NCI-H82 (cell line): Measurements from ENCODE around the gene TWNK.
A peak's percentile ranks its signal among the peaks of the same experiment; 100 is the strongest.

Experiments used
- DNase-seq: peaks from one replicate; lab custom pipeline; 2025; lab: John Stamatoyannopoulos, UW

The TWNK gene

DNA sequence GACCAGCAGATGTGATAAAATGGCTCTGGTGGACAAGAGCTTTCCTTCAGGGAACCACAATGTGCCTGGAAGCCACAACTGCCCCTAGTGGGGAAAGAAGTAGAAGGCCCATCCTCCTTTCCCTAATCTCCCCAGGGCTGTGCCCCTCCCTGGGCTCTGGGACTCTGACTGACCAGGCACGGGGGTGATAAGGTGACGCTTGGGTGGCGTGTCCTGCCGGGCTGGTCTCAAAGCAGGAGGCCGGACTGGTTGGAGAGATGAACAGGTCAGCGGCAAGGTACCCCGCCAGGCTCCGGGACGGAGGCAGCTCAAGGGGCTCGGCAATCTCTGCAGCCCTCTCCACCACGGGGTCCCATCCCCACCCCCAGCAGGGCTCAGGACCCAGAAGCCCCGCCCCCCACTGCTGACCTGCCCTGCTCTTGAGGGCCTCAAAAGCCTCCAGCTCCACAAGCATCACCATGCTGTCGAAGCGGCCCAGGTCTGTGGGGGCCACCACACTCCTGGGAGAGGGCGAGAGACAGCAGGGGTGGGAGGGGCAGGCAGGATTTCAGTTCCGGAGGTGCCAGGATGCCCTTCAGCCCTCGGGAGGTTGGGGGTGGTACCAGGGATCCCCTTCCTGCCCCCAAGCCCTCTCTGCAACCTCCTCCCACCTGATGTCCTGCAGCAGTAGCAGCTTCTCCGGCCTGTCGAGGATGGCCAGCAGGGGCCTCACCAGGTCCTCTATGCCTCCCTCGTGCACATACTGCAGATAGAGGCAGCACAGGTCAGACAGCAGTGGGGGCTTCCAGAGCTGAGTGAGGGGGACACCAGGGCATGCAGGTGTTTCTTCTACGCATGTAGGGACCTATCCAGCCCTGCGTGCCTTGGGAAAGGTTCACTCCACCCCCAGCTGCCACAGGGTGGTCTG, 24.4 kb downstream of the TWNK start:
- DNase-seq: peak; percentile 75

DNA sequence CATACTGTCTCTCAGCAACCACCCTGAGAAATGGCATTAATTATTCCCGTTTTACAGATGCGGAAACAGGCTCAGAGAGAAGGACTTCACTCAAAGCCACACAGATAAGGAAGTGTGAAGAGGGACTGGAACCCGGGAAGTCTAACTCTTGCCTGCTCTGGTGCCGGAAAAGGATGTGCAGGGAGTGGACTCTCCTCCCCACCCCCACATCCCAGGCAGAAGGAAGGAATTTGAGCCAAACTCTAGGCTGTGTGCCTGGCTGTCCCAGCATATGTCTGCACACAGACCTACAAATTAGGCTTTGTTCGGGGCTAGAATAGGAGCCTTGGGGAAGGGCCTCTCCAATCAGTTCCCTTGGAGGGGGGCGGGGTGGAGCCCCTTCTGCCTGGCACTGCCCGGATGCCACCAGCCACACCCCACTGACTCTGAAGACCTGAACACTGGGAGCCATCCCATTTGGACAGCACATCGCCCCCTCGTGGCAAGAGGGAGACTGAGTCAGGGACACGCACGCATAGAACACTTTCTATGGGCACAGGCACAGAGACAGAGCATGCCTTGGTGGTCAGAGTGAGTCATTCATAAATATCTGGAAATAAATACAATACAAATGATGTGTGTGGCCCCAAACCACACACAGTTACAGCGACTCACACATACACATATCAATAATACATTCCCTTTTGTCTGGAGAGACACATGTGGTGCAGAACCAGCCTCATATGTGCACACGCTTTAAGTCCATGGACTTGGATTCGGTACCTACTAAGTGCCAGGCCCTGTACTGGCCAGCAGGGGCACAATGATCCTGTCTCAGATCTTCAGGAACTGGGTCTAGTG, 25.4 kb downstream of the TWNK start:
- DNase-seq: peak; percentile 87

DNA sequence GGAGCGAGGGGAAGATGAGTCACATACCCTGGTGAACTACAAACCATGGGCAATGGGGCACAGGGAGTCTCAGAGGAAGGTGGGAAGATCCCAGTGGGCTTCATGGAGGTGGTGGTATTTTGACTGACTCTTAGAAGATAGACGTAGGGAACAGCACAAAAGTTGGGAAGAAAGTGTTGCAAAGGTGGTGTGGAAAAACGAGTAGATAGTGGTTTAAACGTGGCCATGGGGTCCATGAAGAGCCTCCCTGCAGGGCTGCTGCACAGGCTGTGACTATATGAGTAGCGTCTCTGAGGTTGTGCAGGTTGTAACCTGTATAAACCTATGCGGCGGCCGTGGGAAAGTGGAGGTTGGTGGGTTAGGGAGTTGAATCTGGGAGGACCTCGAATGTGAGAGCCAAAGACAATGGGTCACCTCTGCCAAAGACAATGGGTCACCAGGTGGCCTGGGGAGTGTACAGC, 26.1 kb downstream of the TWNK start:
- DNase-seq: no peak

DNA sequence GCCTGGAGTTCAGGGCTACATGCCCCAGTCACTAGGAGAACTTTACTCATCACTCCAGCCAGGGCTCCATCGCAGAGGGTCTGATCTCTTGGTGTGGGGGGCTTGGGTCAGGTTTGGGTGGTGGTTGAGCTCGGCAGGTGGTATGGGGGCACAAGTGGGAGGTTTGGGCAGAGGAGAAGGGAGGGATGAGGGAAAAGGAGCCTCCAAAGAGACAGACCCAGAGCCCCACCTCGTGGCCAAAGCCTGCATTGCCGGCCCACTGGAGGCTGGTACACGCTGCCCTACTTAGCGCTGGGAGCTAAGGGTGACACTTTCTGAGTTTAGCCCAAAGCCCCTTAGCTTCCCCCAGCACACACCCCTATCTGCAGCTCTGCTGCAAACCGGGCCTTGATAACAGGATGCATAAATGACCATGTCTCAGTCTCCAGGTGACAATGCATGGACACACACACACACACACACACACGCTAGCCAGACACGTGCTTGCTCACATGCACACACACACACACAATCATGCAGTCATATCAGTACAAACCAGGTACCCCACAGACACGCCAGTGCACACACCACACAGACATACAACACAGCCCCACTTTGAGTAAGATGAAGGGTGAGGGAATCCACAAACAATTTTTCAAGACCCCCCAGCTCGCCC, 27.0 kb downstream of the TWNK start:
- DNase-seq: peak; percentile 81

DNA sequence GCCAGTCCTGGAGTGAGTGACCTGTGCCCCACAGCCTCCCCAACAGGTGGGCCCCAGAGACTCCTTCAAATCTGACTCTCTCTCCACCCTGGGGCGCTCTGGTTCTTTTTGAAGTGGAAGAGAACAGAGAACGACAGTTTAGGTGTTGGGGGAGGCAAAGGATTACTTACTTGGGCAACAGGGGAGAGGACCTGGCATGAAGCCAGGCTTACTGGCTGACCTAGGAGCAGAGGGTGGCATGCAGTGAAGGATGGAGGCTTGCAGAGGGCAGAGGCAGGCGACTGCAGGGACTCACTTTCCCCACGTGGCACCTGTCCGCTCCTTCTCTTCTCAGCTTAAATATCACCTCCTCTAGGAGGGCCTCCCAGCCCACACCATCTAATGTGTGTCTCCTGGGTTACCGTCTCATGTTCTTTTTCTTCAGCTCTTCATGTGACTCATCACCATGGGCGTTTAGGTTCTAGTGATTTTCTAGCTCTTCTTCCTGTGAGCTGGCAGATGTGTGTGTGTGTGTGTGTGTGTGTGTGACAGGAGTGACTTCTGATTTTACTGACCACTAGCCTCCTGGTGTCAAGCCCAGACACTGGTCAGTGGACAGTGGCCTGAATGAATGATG, 27.7 kb downstream of the TWNK start:
- DNase-seq: peak; percentile 9

DNA sequence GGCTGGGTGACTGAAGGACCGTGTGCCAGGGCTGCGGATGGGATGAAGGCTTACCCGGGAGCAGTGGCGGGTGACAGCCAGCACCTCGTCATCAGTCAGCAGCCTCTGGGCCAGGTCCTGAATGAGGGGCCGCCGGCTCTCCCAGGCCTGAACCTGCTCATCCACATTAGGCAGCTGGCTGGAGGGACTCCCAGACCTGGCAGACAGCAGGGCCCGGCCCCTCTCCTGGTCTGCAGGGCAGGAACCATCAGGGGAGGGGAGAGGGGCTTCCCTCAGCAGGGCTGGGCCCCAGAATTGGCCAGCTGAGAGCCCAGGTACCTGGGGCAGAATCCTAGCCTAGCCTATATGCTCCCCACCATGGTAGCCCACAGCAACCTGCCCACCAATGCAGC, 28.2 kb downstream of the TWNK start:
- DNase-seq: no peak

DNA sequence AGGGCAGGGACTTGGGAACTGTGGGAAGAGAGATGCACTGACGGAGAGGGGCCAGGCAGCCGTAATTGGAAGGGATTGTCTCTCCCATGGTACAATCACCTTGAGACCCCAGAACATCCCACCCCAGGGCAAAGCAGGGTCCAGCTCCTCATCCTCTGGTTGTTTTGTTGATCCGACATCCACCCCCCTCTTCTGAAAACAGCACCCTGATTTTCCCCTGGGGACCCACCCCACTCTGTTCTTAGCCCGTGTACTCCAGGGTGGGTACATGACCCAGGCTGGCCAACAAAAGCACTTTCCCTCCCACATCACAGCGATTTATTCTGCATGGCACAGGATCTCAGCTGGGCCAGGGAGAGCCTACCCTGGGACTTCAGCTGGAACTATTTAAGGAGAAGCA, 29.5 kb downstream of the TWNK start:
- DNase-seq: no peak

DNA sequence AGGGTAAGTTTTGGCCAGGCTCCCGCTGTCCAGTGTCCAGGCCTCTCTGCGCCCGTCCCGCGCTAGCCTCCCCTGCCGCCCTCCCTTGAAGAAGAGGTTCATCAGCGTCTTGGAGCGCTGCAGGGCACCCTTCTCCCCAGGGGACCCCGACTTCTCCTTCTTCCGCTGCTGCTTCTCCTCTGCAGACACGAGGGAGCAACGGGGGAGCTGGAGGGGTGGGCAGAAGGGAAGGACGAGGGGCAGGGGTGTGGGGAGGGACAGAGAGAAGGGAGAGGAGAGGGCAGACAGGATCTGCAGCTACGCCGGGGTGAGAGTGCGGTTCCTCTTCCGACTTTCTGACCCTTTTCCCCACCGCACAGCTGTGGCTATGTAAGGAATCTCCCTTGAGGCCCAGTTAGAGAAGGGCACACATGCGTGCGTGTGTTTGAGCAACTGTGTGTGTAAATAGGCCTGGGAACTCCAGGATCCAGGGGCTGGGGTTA, 30.8 kb downstream of the TWNK start:
- DNase-seq: no peak

DNA sequence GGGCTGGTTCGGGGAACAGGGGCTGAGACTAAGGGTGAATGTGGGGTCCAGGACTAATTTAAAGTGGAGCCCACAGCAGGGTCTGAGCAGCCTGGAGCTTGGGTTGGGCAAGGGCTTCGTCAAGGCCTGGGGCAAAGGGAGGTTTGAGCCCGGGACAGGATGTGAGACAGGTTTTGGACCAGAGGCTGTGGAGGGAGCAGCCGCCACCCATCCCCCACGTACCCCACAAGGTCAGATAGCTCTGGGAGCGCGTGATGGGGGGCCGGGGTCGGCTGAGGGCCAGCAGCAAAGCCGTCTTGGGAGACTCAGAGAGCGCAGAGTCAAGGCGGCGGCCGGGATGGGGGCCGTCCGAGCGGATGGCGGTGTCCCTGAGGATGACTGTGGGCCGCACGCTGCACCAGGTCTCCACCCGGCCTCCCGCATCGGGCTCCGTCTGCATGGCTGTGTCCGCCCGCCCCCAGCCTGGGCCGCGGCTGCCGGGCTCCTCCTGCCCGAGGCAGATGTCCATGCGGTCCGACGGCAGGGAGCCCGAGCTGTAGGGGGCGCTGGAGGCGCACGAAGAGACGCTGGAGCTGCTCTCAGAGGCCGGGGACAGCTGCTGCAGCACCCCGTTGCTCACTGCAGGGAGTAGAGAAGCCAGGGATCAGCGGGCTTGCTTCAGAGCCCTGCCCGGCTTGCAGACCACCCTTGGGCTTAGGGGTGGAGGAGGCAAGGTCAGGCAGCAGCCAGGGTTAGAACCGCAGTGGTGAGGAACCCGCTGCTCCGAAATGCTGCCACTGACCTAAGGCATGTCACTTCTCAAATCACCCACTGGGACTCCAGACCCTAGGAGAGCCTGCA, 31.5 kb downstream of the TWNK start:
- DNase-seq: peak; percentile 91

DNA sequence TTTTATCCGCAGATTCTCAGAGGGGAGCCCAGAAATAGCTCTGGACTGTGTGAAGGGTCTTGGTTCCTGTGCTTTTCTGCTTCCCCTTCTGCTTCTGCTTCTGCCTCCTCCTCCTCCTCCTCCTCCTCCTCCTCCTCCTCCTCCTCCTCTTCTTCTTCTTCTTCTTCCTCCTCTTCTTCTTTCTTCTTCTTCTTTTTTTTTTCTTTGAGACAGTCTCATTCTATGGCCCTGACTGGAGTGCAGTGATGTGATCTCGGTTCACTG, 32.0 kb downstream of the TWNK start:
- DNase-seq: no peak

DNA sequence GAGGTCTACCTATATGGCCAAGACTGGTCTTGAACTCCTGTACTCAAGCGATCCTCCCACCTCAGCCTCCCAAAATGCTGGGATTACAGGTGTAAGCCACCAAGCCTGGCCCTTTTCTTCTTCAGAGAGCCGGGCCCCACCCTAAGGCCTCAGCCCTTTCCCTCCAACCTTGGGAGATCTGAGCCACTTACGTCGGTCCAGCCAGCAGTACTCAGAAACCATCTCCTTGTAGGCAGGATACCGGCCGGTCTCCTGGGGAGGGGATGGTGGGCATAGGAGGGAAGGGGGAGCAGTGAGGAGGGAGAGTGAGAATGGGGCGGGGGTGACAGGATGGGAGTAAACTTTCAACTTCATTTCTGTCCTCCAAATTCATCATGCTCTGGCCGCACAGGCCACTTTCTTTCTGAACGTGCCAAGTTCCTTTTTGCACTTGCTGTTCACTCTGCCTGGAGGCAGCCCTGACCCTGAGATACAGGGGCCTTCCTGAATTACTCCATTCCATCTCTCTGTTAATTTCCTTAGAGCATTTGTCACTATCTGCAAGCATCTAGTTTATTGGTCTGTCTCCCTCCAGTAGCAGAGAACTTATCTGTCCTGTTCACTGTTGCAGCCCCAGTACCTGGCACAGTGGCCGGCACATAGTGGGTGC, 33.2 kb downstream of the TWNK start:
- DNase-seq: no peak

DNA sequence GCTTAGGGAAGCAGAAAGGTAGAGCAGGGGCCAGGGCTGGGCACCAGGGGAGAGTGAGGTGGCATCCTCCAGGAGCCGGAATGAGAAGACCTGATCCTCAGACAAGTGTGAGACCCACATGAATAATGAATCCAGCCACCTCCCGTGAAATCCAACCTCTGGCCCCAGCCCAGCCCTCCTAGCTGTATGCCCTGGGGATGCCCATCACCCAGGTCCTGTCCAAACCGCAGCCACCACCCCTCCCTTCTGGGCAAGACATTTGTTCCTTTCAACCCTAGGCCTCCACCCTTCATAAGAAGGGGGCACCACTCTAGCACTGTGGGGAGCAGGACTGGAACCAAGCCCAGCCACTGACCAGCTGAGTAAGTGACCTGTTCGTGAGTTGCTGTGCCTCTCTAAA, 33.9 kb downstream of the TWNK start:
- DNase-seq: no peak

DNA sequence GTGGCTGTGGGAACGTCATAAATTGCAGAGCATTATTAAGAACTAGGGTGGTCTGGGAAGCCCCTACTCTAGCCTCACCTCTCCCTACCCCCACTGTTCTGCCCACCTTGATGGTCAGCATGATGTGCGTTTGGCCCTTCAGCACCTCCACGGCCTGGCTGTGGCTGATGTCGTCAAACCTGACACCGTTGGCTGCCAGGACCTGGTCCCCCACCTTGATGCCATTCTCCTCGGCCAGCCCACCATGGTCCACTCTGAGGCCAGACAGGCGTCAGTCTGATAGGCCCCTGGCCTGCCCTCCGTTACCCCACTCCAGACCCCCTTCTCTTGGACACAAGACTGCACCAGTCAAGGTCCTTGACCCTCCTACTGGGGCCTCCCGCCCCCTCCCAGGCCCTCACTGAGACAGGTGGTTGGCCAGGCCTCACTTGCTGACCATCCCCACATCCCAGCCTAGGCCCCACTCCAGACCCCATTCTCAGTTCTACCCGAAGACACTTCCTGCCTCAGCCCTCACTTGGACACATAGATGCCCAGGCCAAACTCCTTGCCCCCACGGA, 34.4 kb downstream of the TWNK start:
- no peak for DNase-seq

DNA sequence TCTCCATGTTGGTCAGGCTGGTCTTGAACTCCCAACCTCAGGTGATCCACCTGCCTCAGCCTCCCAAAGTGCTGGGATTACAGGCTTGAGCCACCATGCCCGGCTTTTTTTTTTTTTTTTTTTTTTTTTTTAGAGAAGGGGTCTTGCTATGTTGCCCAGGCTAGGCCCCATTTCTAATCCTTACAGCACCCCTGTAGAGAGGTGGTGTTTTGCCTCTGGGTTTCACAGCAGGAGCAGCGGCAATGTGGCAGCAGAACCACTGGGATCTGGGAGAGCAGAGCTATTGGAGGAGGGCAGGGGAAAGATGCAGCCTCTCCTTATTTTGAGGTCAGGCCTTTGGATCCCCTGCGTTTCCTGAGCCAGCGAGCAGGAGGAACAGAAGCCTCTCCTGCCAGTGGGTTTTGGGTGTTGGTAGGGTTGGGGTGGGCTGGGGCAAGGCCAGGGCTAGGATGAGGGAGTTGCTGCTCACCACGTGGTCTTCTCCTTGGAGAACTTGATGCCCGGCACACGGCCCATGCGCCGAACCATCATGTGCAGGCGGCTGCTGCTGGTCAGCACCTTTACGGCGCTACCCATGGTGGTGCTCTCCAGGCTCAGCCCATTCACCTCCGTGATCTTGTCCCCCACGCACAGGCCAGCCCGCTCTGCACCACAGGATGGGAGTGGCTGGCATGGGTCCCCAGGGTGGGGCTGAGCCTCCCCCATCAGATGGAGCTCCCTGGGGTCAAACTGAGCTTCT, 35.8 kb downstream of the TWNK start:
- no peak for DNase-seq

DNA sequence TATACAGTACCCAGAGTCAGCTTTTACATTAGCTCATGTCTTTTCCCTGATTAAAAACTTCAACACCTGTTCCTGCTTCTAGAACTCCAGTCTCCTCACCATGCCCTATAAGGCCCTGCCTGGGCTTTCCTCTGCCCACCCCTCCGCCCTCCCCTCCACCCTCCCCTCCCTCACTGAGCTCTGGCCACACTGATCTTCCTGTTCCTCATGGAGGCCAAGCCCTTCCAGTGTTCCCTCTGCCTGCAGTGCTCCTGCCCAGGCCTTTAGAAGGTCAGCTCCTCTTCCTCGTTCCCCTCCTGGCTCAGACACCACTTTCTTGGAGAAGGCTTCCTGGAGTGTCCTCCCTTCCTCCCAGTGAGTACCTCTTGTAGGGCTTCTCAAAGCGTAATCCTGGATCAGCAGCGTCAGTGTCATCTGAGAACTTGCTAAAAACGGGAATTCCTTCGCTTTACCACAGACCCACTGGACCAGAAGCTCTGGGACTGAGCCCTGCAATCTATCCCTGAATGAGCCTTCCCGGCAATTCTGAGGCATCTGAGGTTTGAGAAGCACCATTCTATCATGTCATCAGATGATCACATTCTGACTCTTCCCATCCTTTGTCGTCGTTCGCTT, 39.9 kb downstream of the TWNK start:
- peak; percentile 61 for DNase-seq

DNA sequence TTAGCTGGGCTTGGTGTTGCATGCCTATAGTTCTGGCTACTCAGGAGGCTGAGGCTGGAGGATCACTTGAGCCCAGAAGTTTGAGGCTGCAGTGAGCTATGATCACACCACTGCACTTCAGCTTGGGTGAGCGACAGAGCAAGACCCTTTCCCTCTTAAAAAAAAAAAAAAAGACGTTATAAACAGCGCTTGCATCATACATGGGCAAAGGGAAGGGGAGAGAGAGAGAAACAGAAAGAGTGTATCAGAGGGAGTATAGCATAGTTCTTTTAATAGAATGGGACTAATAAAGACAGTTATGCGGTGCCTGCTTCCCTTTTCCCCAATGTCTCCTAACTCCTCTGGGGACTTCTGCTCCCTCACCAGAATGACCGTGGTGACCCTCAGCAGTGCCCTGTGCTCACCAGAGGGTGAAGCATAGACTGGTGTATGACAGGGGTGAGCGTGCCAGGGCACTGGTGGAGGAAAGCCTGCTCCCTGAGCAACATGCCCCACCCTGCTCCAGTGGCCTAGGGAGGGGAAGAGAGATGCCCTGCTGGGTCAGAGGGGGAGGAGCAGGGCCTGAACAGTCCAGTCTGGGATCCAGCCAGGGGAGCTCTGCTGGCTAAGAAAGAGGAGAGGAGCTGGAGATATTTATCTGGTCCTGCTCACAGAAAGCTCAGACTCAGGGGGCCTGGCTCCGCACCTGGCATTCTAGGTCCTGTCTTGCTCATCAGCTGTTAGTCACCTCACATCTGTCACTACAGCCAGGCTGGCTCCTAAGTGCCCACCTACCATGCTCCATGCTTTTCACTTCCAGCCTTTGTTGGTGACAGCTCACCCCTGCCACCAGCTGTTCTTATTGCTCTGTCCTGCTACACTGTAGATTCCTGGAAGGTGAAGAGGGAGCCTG, 41.3 kb downstream of the TWNK start:
- peak; percentile 30 for DNase-seq

DNA sequence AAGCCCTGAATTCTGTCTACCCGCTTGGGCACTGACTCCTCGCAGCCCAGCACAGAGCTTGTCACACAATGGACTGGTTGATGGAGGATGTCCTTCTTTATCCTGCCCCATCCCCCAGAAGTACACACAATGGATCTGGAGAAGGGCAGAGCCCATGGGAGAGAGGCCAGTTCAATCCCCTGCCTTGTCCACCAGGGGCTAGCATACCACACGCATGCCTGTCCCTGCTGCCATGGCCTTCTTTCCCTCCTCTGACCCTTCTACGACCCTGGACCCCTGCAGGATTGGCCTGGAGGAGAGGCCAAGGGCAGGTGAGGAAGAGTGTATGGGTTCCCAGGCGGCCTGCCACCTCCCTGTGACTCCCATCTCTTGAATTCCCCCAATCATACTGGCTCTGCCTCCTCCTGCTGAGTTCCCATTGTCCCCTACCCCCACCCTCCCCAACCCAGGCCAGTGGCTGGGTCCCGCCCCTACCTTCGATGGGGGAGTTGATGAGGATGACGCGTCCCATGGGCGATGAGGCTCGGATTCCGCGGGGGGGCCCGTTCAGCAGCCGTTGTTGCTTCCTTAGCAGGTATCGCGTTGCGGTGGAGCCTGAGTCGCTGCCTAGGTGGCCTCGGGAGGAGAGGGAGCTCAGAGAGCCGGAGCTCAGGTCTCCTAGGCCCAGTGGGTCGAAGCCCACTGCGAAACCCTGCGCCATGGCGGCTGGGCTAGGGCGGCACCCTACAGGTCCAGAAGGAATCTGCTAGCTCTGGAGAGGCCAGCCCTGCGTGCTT, 42.4 kb downstream of the TWNK start:
- DNase-seq: peak; percentile 32
